HG03457 (cell line): ENCODE measurements around the gene PSG5.
"Not testable (repeated sequence)": the region's sequence is repeated elsewhere in the genome, so short reads cannot be mapped to it uniquely, and the experiment has no call there.

Experiments used
- ATAC-seq: cut with Tn5 transposase; IDR thresholded peaks from one replicate; pipeline ENCODE4 v1.9.1; 2021; ENCODE audit warnings: moderate number of reproducible peaks; ENCODE audit not compliant: unreplicated experiment

Gene PSG5

GRCh38 chr19:43186311-43186935 is at the start of gene PSG5:
PSG5 (minus strand) TSS chr19:43186536; CDS start chr19:43186405, 131 bp downstream.
- not testable (repeated sequence) for ATAC-seq

GRCh38 chr19:43235686-43236085 is 49.4 kb upstream of the PSG5 start:
- ATAC-seq: not testable (repeated sequence)

GRCh38 chr19:43229315-43229714 is 43.0 kb upstream of the PSG5 start:
- ATAC-seq: no peak

- not testable (repeated sequence) for ATAC-seq
These were observed 42.4 kb upstream of the PSG5 start for GRCh38 chr19:43228730-43229129.

- not testable (repeated sequence) for ATAC-seq
These were observed 40.6 kb upstream of the PSG5 start for GRCh38 chr19:43226986-43227385.

- ATAC-seq: no peak
These were observed 38.5 kb upstream of the PSG5 start for GRCh38 chr19:43224855-43225253.

GRCh38 chr19:43224201-43224854 is 38.0 kb upstream of the PSG5 start:
- not testable (repeated sequence) for ATAC-seq

GRCh38 chr19:43221891-43222290 is 35.6 kb upstream of the PSG5 start:
- ATAC-seq: not testable (repeated sequence)

GRCh38 chr19:43219136-43219535 is 32.8 kb upstream of the PSG5 start:
- not testable (repeated sequence) for ATAC-seq

- ATAC-seq: not testable (repeated sequence)
These were observed 29.5 kb upstream of the PSG5 start for GRCh38 chr19:43215881-43216280.

GRCh38 chr19:43207991-43208390 is 21.7 kb upstream of the PSG5 start:
- ATAC-seq: no peak

- ATAC-seq: not testable (repeated sequence)
These were observed 20.8 kb upstream of the PSG5 start for GRCh38 chr19:43207174-43207573.

GRCh38 chr19:43205471-43206105 is 19.3 kb upstream of the PSG5 start, which contains the start of gene PSG4:
PSG4 (minus strand) TSS chr19:43205638; CDS start chr19:43205536, 102 bp downstream.
- ATAC-seq: not testable (repeated sequence)

GRCh38 chr19:43203611-43204010 is 17.3 kb upstream of the PSG5 start:
- not testable (repeated sequence) for ATAC-seq

GRCh38 chr19:43201891-43202290 is 15.6 kb upstream of the PSG5 start:
- not testable (repeated sequence) for ATAC-seq

- not testable (repeated sequence) for ATAC-seq
These were observed 15.0 kb upstream of the PSG5 start for GRCh38 chr19:43201337-43201801.

GRCh38 chr19:43198686-43199419 is 12.5 kb upstream of the PSG5 start:
- ATAC-seq: not testable (repeated sequence)

- ATAC-seq: not testable (repeated sequence)
These were observed 11.5 kb upstream of the PSG5 start for GRCh38 chr19:43197666-43198397.

GRCh38 chr19:43194397-43194796 is 8.1 kb upstream of the PSG5 start:
- ATAC-seq: not testable (repeated sequence)
